ENCODE measurements around the gene HSFX4.
"Not testable (repeated sequence)": the region's sequence is repeated elsewhere in the genome, so short reads cannot be mapped to it uniquely, and the experiment has no call there.

The HSFX4 gene

DNA sequence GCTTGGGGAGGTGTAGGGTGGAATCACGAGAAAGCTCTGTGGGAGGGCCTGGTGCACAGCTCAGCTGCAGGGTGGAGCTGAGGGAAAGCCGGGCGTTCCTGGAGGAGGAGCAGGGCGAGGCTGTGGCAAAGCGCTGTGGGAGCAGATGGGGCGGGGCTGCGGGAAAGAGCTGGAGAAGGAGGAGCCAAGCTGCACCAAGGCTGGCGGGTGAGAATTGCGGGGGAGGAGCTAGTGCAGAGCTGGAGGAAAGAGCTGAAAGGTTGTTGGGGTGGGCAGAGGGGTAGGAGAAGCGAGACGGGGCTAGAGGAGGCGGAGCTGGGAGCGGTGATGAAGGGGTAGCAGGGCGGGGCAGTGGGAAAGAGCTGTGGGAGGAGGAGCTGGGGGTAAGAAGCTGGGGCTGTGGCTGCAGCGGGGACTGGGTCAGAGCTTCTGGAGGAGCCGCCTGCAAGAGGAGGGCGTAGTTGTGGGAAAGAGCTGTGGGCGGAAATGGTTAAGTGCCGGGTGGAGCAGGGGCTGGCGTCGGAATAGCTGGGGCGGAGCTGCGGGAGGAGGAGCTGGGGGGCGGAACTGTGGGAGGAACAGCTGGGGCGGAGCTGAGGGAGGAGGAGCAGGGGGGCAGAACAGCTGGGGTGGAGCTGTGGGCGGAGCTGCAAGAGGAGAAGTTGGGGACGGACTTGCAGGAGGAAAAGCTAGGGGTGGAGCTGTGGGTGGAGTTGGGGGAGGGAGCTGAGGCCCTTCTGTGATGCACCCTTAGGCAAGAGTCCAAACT, 10.7 kb downstream of the HSFX4 start:
- Histone ChIP-seq H3K36me3 (ENCODE audit: low read depth) (0 out of 2 replicates have a peak, but pooled peaks cover 3% of the 10 kb centered on the region), H3K9me3 (ENCODE audit: severe bottlenecking) (no peaks in the 10 kb centered on the region), H3K27me3 (ENCODE audit: insufficient read depth, poor library complexity, severe bottlenecking) (no peaks in the 10 kb centered on the region), H3K27ac (ENCODE audit: poor library complexity, severe bottlenecking) (peak overlapping the region; percentile 76), H3K4me3 (ENCODE audit: severe bottlenecking) (peak overlapping the region; percentile 53), H3K4me1 (ENCODE audit: insufficient read depth, poor library complexity, severe bottlenecking) (no peaks in the 10 kb centered on the region)
- TF ChIP-seq, protein P1, sequence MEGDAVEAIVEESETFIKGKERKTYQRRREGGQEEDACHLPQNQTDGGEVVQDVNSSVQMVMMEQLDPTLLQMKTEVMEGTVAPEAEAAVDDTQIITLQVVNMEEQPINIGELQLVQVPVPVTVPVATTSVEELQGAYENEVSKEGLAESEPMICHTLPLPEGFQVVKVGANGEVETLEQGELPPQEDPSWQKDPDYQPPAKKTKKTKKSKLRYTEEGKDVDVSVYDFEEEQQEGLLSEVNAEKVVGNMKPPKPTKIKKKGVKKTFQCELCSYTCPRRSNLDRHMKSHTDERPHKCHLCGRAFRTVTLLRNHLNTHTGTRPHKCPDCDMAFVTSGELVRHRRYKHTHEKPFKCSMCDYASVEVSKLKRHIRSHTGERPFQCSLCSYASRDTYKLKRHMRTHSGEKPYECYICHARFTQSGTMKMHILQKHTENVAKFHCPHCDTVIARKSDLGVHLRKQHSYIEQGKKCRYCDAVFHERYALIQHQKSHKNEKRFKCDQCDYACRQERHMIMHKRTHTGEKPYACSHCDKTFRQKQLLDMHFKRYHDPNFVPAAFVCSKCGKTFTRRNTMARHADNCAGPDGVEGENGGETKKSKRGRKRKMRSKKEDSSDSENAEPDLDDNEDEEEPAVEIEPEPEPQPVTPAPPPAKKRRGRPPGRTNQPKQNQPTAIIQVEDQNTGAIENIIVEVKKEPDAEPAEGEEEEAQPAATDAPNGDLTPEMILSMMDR (IDR thresholded peaks at IDR 0.05; ENCODE audit: poor library complexity, severe bottlenecking), result no peak
- peak; percentile 75 for ATAC-seq (ENCODE audit: low read depth)
- peak; percentile 90 for DNase-seq (ENCODE audit: low spot score)

DNA sequence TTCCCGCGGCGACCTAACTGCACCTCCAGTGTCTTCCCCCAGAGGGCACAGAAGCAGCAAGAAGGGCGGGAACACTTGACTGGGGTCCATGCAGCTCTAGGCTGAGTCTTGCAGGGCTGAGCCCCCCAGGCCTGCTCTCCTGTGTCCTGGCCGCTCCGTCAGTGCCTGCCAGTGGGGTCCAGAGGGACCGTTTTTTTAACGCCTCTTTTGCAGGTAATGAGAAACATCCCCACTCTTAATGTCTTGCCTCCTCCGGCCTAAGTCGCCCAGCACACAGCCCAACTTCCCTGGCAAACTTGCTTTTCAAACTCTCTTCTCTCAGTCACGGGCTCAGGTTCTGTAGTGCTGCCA, 11.3 kb downstream of the HSFX4 start:
- not testable (repeated sequence) for ATAC-seq (ENCODE audit: low read depth); DNase-seq (ENCODE audit: low spot score); H3K27me3 ChIP-seq (ENCODE audit: insufficient read depth, poor library complexity, severe bottlenecking); H3K27ac ChIP-seq (ENCODE audit: poor library complexity, severe bottlenecking); H3K36me3 ChIP-seq (ENCODE audit: low read depth); H3K4me3 ChIP-seq (ENCODE audit: severe bottlenecking); H3K4me1 ChIP-seq (ENCODE audit: insufficient read depth, poor library complexity, severe bottlenecking); H3K9me3 ChIP-seq (ENCODE audit: severe bottlenecking)
- TF ChIP-seq, protein P1 (IDR thresholded peaks at IDR 0.05; ENCODE audit: poor library complexity, severe bottlenecking), result peak; percentile 39

DNA sequence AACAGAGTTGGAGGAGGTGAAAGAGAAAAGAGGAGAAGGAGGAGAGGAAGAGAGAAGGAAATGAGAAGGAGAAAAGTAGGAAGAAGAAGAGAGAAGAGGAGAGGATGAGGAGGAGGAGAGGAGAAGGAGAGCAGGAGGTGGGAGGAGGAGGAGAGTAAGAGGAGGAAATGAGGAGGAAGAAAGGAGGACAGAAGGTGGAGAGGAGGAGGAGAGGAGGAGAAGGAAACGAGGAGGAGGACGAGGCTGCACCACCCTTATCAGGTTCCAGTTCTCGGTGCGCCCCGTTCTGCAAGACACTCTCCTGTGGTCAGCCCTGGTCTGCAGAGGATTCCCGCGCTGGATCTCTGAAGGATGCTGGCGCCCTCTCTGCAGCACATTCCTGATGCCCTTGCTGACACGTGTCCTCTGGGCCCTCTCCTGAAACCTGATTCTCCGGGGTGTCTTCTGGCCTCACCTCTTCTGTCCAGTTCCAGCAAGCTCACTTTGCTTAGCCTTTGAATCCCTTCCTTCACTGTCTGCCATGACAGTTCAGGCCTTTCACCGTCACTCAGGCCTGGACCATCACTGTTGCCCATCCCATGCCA, 15.8 kb downstream of the HSFX4 start:
- ATAC-seq (ENCODE audit: low read depth); H3K27ac ChIP-seq (ENCODE audit: poor library complexity, severe bottlenecking); H3K4me3 ChIP-seq (ENCODE audit: severe bottlenecking); H3K9me3 ChIP-seq (ENCODE audit: severe bottlenecking); H3K36me3 ChIP-seq (ENCODE audit: low read depth); H3K27me3 ChIP-seq (ENCODE audit: insufficient read depth, poor library complexity, severe bottlenecking); DNase-seq (ENCODE audit: low spot score); H3K4me1 ChIP-seq (ENCODE audit: insufficient read depth, poor library complexity, severe bottlenecking): not testable (repeated sequence)

DNA sequence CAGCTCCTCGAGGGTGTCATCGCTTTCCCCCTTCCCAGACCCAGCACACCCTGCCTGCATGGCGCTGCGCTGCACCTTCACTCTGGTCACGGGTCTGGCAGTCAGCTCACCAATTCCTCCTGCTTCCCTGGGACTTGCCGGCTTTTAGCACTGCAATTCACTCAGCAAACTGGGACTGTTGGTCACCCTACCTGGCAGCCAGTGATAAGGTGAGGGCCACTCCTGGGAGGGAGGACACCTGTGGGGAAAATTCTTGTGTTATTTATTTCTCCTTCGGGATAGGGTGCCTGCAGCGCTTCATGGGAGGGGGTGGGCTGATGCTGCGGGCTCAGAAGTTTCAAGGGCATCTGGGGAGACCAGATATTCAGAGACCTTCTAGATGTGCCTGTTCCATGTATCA, 16.4 kb downstream of the HSFX4 start:
- H3K36me3 ChIP-seq (ENCODE audit: low read depth); DNase-seq (ENCODE audit: low spot score); H3K27me3 ChIP-seq (ENCODE audit: insufficient read depth, poor library complexity, severe bottlenecking); H3K9me3 ChIP-seq (ENCODE audit: severe bottlenecking); H3K4me3 ChIP-seq (ENCODE audit: severe bottlenecking); ATAC-seq (ENCODE audit: low read depth); H3K4me1 ChIP-seq (ENCODE audit: insufficient read depth, poor library complexity, severe bottlenecking); H3K27ac ChIP-seq (ENCODE audit: poor library complexity, severe bottlenecking): not testable (repeated sequence)

DNA sequence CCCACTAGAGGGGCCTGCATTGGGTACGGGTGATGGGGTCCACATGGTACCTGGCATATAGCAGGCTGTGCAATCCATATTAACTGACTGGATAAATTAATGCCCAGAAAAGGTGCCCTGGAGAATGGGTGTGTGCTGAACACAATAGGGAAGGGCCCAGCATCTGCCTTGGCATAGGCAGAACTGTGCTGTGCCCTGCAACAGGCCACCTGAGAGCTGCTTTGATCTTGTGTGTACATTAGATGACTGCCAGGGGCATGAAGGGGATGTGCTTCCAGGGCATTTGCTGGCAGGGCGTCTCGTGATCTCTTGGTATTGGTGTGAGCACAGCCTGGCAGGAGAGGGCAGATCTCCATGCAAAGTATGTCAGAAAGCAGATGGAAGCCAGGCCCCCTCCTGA, 17.6 kb downstream of the HSFX4 start:
- not testable (repeated sequence) for H3K9me3 ChIP-seq (ENCODE audit: severe bottlenecking); H3K27ac ChIP-seq (ENCODE audit: poor library complexity, severe bottlenecking); H3K4me3 ChIP-seq (ENCODE audit: severe bottlenecking); H3K36me3 ChIP-seq (ENCODE audit: low read depth); H3K4me1 ChIP-seq (ENCODE audit: insufficient read depth, poor library complexity, severe bottlenecking); H3K27me3 ChIP-seq (ENCODE audit: insufficient read depth, poor library complexity, severe bottlenecking); ATAC-seq (ENCODE audit: low read depth); DNase-seq (ENCODE audit: low spot score)

DNA sequence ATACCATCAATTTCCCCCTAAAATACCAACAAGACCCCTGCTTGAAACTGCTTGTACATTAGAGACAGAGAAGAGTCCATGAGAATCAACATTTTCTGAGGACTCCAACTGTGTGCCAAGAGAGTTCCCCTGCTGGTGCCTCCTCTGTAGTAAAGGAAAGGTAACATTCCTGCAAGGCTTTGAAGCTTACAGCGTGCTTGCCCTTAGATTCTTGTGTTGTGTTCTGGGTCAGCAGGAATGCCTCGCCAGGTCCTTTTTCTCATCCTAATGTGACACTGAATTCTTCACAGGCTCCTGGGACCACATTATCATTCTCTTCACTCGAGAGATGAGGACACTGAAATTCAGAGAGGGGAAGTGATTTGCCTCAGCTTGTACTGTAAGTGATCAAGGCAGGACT, 18.6 kb downstream of the HSFX4 start:
- no peak for DNase-seq (ENCODE audit: low spot score)

More for the DNA sequence above, 18.6 kb downstream of the HSFX4 start:
- no peak for ATAC-seq (ENCODE audit: low read depth)
- peaks cover 6% of the 10 kb centered on the region; the same call in 1 of the 2 replicates for H3K36me3 ChIP-seq (ENCODE audit: low read depth)
- no peaks in the 10 kb centered on the region for H3K4me1 ChIP-seq (ENCODE audit: insufficient read depth, poor library complexity, severe bottlenecking)
- H3K27me3 ChIP-seq (ENCODE audit: insufficient read depth, poor library complexity, severe bottlenecking), result no peaks in the 10 kb centered on the region
- H3K4me3 ChIP-seq (ENCODE audit: severe bottlenecking), result no peak overlapping the region
- no peaks in the 10 kb centered on the region for H3K9me3 ChIP-seq (ENCODE audit: severe bottlenecking)
- no peak overlapping the region for H3K27ac ChIP-seq (ENCODE audit: poor library complexity, severe bottlenecking)
- TF ChIP-seq, protein P1 (IDR thresholded peaks at IDR 0.05; ENCODE audit: poor library complexity, severe bottlenecking), result no peak
